HG03469 (cell line): ENCODE data around the gene PRKAG2.

Experiments used
- ATAC-seq: cut with Tn5 transposase; IDR thresholded peaks from one replicate; pipeline ENCODE4 v1.9.1; 2021; ENCODE audit warnings: mild to moderate bottlenecking, moderate library complexity, moderate number of reproducible peaks; ENCODE audit not compliant: unreplicated experiment

The PRKAG2 gene

DNA sequence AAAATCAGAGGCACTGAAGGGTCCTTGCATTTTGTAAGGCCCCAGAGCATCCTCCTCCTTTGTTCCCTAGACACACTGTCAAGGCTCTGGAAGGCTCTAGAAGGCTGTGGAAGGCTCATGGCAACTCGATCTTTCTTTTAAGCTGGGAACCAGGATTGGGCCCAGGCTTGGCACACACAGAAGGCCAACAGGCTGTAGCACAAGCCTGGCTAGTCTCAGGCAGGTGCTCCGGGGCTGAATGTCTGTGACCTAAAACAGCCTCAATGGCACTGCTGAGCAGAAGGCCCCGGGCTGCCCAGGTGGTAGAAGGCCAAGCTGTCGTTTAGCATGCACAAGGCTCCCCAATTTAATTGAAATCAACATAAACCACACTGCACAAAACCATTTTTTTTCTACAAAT, 55.7 kb downstream of the PRKAG2 start:
- no peak for ATAC-seq

DNA sequence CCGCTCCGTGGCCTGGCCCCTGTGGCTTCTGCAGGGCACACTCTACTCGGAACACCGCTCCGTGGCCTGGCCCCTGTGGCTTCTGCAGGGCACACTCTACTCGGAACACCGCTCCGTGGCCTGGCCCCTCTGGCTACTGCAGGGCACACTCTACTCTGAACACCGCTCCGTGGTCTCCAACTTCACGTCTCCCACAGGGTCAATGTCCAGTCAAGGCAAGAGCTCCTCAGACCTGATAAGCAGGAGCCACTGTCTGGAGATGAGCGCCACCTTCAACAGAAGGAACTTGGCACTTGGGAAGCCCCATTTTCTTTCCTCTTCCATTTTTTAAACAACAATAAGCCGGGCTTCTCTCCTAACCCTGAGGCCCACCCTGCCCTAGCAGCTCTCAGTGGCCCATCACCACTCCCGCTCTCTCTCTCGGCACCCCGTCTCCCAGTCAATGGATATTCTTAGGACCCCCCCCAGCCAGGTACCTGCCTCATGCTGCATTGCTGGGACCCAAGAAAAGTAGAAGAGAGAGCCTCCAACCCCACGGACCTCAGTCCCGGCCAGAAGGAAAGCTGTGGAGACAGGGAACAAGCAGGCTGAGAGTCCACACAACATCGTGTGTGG, 56.3 kb downstream of the PRKAG2 start:
- no peak for ATAC-seq

DNA sequence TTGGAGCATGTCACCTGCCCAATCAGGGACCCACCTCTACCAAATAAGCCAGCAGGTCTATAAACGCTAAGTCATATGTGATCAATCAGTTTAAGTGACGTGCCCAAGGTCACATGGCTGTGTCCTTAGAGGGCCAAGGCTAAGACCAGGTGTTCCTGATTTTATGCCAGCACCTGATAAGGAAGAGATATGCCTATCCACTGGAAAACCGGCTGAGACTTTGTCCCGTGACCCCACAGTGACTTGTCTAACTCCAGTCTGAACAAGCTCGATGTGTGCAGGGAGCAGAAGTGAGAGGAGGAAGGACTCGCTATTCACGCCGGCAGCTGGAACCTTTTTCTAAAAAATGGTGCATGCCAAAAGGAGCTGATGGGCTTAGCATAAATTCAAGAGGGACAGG, 57.0 kb downstream of the PRKAG2 start:
- no peak for ATAC-seq

DNA sequence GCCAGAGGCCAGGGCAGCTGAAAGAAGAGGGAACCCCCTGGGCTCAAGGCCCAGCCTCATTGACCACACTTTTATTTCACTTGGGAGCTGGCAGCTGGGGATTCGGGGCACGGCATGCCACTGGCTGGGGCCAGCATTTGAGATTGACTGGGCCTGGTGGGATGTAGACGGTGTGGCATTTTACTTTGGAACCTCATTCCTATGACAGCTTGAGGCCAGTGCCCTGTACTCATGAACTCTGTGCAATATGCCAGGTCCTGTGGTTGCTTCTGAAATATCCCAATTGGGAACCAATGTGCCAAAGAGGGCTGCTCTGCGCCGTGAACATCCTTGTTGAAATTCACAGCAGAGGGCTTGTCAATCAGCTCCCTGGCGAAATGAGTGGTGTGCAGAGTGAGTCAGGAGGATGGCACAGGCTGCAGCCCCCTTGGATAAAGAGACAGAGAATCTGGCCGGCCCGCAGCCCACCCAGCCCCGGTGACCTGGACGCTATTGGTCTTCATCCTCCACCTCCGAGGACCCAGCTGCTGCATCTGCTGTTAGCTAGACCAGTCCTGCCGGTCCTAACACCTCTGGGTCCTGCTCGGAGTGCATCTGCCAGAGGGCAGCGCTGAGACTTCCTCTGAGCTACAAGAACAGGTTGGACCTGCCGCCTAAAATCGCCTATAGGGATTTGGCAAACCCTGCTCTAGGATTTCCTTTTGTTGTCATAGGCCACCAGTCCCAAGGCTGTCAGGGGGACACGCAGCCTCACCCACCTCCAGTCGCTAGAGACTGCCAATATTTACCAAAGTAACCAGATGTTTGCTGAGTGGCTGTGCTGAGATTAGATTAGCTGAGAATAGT, 58.0 kb downstream of the PRKAG2 start:
- ATAC-seq, result no peak

DNA sequence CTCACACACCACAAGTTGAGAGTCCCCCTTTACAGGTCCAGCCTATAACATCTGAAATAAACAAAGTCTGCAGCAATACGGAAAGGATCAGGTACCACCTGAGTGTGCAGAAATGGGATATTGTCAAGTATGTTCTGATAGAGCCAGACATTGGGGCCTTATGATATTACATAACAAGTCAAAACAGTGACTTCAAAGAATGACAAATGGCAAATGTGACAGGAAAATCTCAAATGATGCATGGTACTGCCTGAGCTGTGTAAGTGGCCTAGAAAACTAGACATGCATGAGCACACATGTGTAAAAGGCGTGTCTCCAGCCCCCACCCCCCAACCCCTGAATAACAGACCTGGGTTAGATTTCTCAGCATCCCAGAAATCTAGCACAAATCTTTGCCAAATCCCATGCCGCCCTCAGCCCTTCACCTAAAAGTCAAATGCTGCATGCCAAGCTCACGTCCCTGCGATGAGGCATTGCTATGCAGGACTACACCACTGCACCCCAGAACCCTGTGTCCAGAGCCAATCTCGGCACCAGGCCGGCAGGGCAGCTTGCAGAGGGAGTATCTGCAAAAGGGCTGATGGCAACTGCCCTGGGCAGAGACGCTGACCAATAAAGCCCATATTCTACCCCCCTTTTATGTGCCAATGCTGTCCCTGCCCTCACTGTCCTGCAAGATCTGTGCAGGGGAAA, 58.8 kb downstream of the PRKAG2 start:
- no peak for ATAC-seq

DNA sequence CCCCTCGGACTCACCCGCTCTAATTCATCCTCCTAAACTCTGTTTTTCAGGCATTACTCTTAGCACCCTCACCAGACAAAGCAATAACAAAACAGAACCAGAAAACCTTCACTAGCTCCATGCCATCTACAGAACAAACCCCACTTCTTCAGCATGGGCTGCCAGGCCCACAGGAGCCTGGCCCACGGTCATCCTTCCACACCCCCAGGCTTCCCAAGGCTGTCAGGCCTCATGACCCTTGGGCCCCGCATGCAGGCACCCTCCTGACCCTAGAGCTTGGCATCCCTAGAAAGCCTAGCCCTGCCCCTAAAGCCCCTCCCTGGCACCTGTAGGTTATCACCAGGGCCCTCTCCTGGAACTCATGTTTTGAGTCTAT, 59.6 kb downstream of the PRKAG2 start:
- ATAC-seq, result no peak

DNA sequence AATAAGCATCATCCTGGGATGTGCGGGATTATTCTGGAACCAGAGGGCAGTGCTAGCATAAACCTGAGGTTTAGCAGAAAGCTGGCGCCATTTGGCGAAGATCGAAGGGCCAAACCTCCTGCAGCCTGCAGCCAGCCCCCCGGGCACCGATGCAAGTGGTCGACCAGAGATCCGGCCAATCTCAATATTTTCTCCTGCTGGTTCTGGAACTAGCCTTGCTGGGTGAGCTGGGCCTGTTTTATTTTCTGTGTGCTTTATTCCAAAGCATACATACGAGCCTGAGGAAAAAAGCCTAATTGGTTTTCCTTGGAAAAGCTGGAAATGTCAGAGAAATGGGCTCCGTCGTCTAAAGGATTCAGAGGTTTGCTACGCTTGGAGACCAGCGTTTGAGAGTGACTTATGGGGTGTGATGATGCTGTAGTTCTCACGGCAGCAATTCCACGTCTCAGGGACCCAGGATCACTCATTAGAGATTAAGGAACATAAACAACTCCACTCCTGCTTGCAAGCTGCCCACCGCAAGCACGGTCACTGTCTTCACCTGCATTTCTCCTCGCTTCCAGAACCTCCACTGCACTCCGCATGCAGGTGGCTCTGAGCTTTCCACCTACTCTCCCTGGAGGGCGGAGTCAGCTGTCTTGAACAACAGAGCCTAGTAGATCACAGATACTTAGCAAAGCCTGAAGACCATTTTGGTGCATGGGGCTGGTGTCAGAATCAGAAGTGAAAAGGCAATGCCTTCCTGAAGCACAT, 60.2 kb downstream of the PRKAG2 start:
- ATAC-seq, result no peak

DNA sequence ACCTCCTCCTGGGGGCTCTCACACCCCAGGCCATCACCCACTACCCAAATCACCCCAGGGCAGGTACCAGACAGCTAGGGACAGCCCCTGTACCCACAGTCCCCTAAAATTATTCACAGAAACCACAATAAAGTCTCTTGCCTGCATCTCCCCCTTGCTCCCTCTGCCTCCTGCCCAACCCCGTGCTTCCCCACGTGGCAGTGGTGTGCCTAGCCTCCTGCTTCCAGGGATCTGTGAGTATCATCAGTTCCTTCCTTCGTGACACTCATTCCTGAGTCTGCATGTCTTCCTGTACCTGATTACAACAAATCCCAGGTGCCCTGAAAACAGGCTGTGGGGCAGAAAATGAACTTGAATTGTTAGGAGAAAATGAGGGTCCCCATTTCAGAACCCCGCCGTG, 61.5 kb downstream of the PRKAG2 start:
- ATAC-seq, result no peak

DNA sequence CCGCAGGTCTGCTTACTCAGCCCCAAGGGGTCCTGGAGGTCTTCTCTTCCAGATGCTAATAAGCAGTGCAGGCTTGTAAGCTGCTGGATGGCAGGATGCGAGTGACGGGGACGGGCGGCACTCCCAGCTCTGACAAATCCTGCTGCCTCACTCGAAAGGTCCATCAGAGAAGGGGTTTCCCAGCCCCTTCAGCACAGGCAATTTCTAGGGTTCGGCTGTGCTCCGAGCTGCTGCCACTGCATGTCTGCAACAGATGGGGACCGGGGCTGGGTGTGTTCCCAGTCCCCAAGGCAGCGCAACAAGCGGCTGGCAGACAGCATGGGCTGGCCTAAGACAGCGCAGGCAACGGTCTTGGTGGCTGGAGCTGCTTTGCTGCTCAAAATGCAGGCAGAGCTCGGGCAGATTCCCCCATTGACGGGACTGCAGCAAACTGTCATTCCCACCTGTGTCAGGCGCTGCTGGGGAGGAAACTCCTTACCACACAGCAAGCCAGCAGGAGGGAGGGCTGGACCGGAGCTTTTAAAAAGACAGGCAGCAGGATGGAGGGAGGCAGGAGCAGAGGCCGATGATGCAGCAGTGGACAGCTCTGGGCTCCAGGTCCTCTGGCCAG, 62.4 kb downstream of the PRKAG2 start:
- no peak for ATAC-seq

DNA sequence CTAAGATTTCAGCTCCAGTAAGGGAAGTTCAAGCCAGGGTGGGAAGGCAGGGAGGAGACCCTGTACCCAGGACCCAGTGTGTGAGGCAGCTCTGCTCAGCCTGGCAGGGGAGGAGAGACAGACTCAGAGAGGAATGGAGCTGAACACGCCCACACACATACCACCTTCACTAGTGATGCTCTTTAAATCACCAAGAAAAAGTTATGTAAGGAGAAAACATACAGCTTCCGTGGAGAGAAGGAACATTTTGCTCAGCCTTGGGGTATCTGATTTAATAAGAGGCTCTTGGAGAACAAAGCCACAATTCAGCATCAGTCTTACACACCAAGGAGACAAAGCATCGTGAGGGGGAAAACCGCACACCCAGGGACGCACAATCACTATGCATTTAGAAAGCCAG, 62.9 kb downstream of the PRKAG2 start:
- ATAC-seq, result no peak

DNA sequence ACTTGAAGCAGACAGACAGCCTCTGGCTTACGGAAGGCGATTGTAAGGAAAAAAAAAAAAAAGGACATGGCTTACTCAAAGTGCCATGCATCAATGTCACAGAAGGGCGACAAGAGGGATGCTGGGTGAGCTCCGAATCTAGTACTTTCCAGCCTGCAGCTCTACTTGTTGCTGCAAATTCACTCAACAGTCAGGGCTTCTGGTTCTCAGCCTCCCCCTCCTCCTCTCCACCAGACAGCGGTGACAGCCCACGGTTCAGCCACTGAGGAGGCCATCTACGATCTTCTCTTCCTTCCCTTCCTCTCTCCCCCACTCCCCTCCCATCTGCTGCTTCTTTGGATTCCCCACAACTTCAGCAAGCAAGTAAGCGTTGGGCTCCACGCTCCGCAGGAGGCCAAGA, 63.5 kb downstream of the PRKAG2 start:
- no peak for ATAC-seq

DNA sequence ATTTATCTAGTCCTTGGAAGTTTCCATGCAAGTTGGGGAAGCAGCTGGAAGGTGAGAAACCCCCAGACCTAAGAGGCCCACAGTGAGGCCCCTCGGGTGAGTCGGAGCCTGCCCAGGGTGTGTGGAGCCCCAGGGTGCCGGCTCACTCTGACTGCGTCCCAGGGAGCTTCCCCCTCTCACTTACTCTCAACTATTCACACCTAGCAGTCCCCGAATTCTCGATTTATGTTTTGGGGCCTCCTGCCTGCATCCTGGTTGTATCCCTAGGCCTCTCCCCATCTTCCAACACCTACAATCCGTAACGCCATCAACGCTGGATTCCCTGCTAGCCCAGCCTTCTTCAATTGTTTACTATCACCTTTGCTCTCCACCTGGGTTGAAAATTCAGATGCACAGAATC, 63.9 kb downstream of the PRKAG2 start:
- no peak for ATAC-seq

DNA sequence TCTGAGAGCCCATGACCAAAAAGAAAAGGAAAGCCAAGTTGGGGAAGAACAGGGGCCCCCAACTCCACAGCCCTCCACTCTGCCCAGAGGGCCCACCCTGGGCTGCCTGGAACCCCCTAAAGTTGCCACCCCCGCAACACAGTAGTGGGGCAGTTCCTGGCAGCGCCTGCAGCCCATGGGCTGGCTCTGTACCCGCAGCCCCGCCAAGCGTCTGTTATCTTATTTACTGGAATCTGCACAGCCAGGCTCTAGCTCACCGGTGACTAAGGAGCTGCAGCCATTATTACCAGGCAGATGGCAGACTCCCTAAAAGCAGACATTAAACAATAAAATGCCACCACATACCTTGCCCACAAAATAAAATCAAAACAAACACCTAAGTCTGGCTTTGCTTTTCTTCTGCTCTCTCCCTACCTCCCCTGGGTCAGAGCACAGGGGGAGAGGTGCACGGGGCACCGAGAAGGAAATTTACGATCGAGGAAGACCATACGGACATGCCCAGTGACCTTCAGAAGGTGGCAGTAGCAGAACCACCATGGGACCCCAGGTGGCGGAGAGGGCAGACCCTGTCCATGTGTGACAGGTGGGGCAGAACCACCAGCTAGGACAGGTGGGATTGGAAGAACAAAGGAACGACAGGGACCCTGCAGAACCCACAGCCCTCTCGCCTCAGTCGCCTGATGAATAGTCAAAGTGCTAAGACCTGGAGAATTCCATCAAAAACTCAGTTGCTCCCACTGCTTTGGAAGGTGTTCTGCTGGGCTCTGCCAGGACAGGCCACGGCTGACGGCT, 66.3 kb downstream of the PRKAG2 start:
- no peak for ATAC-seq

DNA sequence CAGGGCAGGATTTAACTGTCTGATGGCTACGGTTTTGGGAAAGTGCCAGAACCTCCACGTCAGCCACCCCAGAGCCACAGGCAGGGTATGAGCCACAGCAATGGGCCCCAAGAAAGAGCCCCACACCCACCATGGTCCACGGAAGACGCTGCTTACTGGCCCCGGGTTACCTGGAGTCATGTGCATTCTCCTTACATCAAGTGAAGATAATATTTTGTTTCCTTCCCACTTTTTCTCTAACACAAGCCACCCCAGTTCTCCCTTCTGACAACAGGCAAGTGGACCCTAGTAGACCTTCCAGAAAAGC, 67.1 kb downstream of the PRKAG2 start:
- no peak for ATAC-seq

DNA sequence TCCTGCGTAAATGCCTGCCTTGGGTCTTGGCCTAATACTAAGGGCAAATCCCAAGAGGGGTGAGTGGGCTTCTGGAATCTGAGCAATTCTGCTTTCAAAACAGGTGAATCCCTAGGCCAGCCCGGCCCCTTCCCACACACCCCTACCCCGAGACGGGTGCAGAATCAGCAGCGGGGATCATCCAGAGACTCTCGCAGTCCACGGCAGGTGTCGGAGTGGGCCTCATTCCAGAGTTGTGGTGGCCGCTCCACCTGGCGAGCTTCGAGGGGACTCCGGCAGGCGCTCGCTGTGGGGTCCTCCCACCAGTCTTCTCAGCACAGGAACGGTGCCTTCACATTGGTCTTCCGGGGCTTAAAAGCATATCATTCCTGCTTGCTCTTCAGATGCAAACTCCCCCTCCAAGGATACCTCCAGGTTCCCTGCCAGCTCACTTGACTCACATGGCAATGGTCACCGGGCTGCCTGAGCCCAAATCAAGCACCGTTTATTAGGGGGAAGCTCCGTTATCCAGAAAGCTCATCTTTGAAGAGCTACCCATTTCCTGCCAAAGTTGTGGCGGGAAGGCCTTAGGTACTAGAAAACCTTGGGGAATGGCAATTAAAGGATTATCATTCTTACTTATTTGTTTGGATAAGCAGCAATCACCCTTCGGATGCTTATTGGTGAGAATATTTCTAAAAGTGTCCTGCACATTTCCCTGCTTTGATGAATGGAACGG, 67.6 kb downstream of the PRKAG2 start:
- no peak for ATAC-seq

DNA sequence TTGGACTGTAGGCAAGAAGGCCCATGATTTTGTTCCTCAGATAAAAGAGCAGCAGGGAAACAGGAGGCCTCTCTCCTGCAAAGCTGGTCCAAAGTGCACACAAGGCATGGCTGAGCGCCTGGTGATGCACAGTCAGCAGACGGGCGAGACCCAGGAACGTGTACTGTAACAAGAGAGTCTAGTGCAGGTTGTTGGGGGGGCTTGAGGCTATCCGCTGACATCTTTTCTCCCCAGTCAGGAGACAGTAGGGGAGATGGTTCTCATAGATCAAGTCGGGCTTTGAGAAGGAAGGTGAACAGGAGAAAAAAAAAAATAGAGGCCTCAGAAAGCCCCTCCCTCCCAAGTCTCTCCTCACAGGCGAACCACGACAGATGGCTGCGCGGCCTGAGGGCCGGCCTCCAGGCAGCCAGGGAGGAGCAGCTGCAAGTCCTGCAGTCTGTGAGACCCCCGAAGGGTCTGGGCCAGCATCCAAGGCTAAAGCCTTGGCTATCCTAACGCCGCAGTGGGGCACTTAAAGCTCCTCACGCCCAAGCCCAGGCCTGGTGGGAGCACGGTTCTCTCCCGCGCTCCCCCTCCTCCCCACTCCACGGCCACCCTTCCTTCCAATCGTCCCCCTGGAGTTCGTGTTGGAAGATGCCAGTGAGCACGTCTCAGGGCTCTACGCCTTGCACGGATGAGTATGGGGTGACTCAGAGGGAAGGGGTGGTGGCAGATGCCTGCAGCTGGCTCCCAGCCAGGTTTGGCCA, 68.3 kb downstream of the PRKAG2 start:
- ATAC-seq, result no peak

DNA sequence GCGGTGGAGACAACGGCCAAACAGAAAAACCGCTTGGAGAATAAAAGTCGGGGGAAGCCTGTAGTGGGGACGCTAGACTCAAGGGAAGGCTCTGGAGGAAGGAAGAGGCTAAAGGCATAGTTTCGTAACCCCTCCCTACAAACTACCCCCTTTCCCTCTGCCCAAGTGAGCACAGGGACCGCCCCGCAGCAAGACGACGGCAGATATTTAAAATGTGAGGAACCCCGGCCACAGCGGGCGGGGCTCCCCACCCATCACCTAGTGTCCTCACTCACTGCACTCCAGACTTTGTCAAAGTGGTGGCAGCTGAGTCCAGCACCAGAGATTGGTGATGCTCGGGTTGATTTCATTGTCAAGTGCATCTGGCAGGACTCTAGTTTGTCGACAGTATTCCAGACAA, 69.1 kb downstream of the PRKAG2 start:
- ATAC-seq, result no peak

DNA sequence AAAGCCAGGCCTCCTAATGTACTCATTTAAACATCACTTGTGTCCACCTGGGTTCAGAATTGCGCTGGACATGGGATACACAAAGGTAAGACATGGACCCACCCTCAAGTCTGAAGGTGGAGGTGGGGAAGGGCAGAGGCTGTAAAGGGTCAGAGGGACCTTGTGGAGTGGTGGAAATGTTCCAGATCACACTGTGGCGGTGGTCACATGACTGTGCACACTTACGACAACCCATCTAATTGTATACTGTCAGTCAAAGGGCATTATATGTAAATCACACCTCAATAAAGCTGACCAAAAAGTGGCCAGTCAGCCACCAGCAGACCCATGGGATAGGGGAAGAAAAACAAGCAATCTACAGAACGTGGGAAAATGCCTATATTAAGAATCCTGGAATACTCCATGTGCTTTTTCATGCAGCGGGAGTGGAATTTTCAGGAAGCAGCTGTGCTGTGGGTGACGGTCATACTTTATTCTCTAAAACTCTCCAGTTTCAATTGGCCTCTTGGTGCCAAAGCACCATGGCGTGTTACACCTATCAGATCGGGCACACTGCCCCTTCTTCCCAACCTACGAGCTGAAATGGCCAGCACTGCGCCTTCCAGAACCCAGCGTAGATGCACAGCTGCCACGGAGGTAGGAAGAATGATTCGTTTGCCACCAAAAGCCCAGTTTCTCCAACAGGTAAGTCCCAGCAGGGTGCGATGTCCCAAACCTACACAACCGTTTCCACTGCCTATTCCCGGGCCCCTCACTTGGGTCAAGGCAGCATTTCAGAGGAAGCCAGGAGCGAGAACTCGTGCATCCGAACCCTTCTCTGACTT, 69.8 kb downstream of the PRKAG2 start:
- no peak for ATAC-seq
